ENCODE results near the gene PPY. TPM values are rescaled to one million over a fixed set of nuclear protein-coding genes. Genes with fewer than 3 reads are reported as not detected.
"Not testable (repeated sequence)": the region's sequence is repeated elsewhere in the genome, so short reads cannot be mapped to it uniquely, and the experiment has no call there.

Gene PPY
- total RNA-seq, 1 experiment from 2014 or later, result not detected

- H3K27ac Mint-ChIP-seq (ENCODE audit: unreplicated experiment), result no peak overlapping the region
- H3K27me3 Mint-ChIP-seq (ENCODE audit: insufficient read depth, unreplicated experiment), result no peaks in the 10 kb centered on the region
- 0 out of 2 replicates have a peak, but pooled peaks cover 6% of the 10 kb centered on the region for H3K4me1 ChIP-seq
- CTCF ChIA-PET, result no interaction called here
- no peaks in the 10 kb centered on the region for H3K36me3 Mint-ChIP-seq (ENCODE audit: insufficient read depth, unreplicated experiment)
- TF ChIP-seq CTCF (IDR thresholded peaks at IDR 0.05; ENCODE audit: insufficient read depth in 1 of 2, low read depth in 1 of 2, low read length in 1 of 2, severe bottlenecking in 1 of 2, unreplicated experiment in 1 of 2), result no peak
- H3K4me1 Mint-ChIP-seq (ENCODE audit: low read depth, unreplicated experiment), result peaks cover 5% of the 10 kb centered on the region
- DNase-seq, result peak; percentile 60 to 68
- POLR2A ChIA-PET, result interaction anchor here (0.5 kb wide), 1 partner anchor 10 kb away, joined by 3 read pairs; no protein-coding TSS in a partner anchor
- H3K27me3 ChIP-seq (replicated peaks; ENCODE audit: control insufficient read depth, insufficient read depth, low read length), result no peaks in the 10 kb centered on the region
- H3K9me3 Mint-ChIP-seq (ENCODE audit: unreplicated experiment), result no peaks in the 10 kb centered on the region
- H3K9me3 ChIP-seq, result no peaks in the 10 kb centered on the region
- intact Hi-C loops (cut with micrococcal nuclease; ENCODE audit: unreplicated experiment), result no loop called here
- no TSS peak for BruUV-seq (replicated peaks)
- H3K4me3 ChIP-seq (ENCODE audit: low read depth, low read length), result no peak overlapping the region
- no peak overlapping the region for H3K4me3 Mint-ChIP-seq (ENCODE audit: unreplicated experiment)
- H3K36me3 ChIP-seq (ENCODE audit: control insufficient read depth, insufficient read depth, low read length), result no peaks in the 10 kb centered on the region
Observed at GRCh38 chr17:43931062-43931571, 11.2 kb downstream of the PPY start.

GRCh38 chr17:43928609-43929008 lies 13.7 kb downstream of the PPY start:
- Mint-ChIP-seq H3K36me3 (ENCODE audit: insufficient read depth, unreplicated experiment) (no peaks in the 10 kb centered on the region), H3K27me3 (ENCODE audit: insufficient read depth, unreplicated experiment) (no peaks in the 10 kb centered on the region), H3K27ac (ENCODE audit: unreplicated experiment) (no peak overlapping the region), H3K4me1 (ENCODE audit: low read depth, unreplicated experiment) (peaks cover 5% of the 10 kb centered on the region), H3K9me3 (ENCODE audit: unreplicated experiment) (no peaks in the 10 kb centered on the region), H3K4me3 (ENCODE audit: unreplicated experiment) (no peak overlapping the region)
- no peaks in the 10 kb centered on the region for H3K36me3 ChIP-seq (ENCODE audit: control insufficient read depth, insufficient read depth, low read length)
- intact Hi-C loops (cut with micrococcal nuclease; ENCODE audit: unreplicated experiment), result no loop called here
- H3K27me3 ChIP-seq (replicated peaks; ENCODE audit: control insufficient read depth, insufficient read depth, low read length), result no peaks in the 10 kb centered on the region
- no TSS peak for BruUV-seq (replicated peaks)
- H3K4me3 ChIP-seq (ENCODE audit: low read depth, low read length), result no peak overlapping the region
- DNase-seq, result no peak
- CTCF ChIA-PET, result interaction anchor here (0.6 kb wide), 1 partner anchor 15 kb away, joined by 4 read pairs; no protein-coding TSS in a partner anchor
- no peak for TF ChIP-seq CTCF (IDR thresholded peaks at IDR 0.05; ENCODE audit: insufficient read depth in 1 of 2, low read depth in 1 of 2, low read length in 1 of 2, severe bottlenecking in 1 of 2, unreplicated experiment in 1 of 2)
- POLR2A ChIA-PET, result no interaction called here
- no peaks in the 10 kb centered on the region for H3K9me3 ChIP-seq
- H3K4me1 ChIP-seq, result 0 out of 2 replicates have a peak, but pooled peaks cover 6% of the 10 kb centered on the region

- H3K4me3 Mint-ChIP-seq (ENCODE audit: unreplicated experiment); H3K4me3 ChIP-seq (ENCODE audit: low read depth, low read length); H3K36me3 Mint-ChIP-seq (ENCODE audit: insufficient read depth, unreplicated experiment); BruUV-seq (replicated peaks); H3K27me3 ChIP-seq (replicated peaks; ENCODE audit: control insufficient read depth, insufficient read depth, low read length); intact Hi-C loops (cut with micrococcal nuclease; ENCODE audit: unreplicated experiment); H3K9me3 Mint-ChIP-seq (ENCODE audit: unreplicated experiment); H3K27me3 Mint-ChIP-seq (ENCODE audit: insufficient read depth, unreplicated experiment); H3K36me3 ChIP-seq (ENCODE audit: control insufficient read depth, insufficient read depth, low read length); H3K4me1 ChIP-seq; H3K9me3 ChIP-seq; POLR2A ChIA-PET; DNase-seq; H3K4me1 Mint-ChIP-seq (ENCODE audit: low read depth, unreplicated experiment); H3K27ac Mint-ChIP-seq (ENCODE audit: unreplicated experiment): not testable (repeated sequence)
- CTCF ChIA-PET, result interaction anchor here (0.6 kb wide), 1 partner anchor 15 kb away, joined by 4 read pairs; no protein-coding TSS in a partner anchor
Observed at GRCh38 chr17:43927929-43928328, 14.3 kb downstream of the PPY start.

Data from Caco-2 (cell line).